NK-92 (cell line): ENCODE measurements around the gene EFHC1.
"Not testable (repeated sequence)": the region's sequence is repeated elsewhere in the genome, so short reads cannot be mapped to it uniquely, and the experiment has no call there.

Experiments used
- DNase-seq: peaks from one replicate; lab custom pipeline; 2025; ENCODE audit not compliant: unreplicated experiment; lab: John Stamatoyannopoulos, UW

EFHC1 gene

GRCh38 chr6:52399511-52400312 lies 20.4 kb upstream of the EFHC1 start:
- no peak for DNase-seq

- no peak for DNase-seq
Measured at GRCh38 chr6:52400313-52401041, 19.7 kb upstream of the EFHC1 start.

- no peak for DNase-seq
Measured at GRCh38 chr6:52403086-52403485, 17.1 kb upstream of the EFHC1 start.

GRCh38 chr6:52403627-52404026 lies 16.5 kb upstream of the EFHC1 start:
- DNase-seq: no peak

GRCh38 chr6:52405243-52405642 lies 14.9 kb upstream of the EFHC1 start:
- DNase-seq: no peak

- DNase-seq: no peak
Measured at GRCh38 chr6:52407467-52407866, 12.7 kb upstream of the EFHC1 start.

GRCh38 chr6:52409499-52409898 lies 10.6 kb upstream of the EFHC1 start:
- no peak for DNase-seq

- DNase-seq: no peak
Measured at GRCh38 chr6:52410979-52411378, 9.2 kb upstream of the EFHC1 start.

DNA sequence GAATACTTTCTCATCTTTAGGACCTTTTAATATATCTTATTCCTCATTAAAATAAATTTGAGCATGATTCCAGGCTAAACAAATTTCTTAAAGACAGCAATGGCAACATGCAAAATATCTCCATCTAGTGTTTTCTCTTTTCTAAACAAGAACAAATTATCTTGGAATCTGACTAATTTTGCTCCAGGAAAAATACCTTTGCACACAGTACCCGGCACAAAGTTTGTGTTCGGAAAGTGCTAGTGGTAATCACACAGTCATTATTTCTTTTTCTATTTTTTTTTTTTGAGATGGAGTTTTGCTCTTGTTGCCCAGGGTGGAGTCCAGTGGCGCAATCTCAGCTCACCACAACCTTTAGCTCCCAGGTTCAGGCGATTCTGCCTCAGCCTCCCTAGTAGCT lies 8.2 kb upstream of the EFHC1 start:
- DNase-seq: no peak

DNA sequence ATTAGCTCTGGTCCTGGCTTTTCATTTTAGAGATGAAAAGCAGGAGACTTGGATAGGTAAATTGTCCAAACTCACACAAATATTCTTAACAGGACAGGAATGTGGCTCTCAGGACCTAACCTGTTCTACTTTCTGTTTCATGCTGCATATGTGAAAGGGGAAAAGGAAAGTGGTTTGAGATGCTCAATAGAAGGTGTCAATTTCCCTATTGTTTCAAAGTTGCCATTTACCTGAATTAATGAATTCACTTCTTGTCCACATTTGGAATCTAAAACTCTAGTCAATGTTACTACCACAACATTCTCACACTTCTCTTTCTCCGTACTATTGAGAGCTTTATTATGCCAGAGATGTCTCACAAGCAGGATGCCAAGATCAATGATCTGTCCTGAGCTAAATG lies 4.8 kb upstream of the EFHC1 start:
- DNase-seq: no peak

GRCh38 chr6:52415917-52416628 lies 4.1 kb upstream of the EFHC1 start:
- no peak for DNase-seq

- no peak for DNase-seq
Measured at GRCh38 chr6:52416629-52417151, 3.5 kb upstream of the EFHC1 start.

DNA sequence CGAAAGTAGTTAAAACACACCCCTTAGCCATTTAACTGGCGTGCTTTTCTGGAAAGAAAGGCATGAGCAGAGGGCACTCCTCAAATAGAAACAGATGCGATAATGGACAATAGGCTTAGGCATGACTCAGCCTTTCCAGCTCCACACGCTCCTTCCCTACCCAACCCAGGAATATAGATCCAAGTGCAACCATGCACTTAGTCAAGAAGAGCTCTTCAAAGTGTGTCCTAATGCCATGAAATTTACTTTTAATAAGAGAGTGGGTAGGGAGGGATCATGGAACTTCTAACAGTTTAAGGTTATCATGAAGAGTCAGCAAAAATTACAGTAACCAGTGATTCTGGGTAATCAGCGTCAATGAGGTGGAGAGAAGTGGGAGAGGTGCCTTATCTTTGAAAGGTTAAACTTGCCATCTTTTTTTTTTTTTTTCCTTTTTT lies 2.4 kb upstream of the EFHC1 start:
- no peak for DNase-seq

GRCh38 chr6:52418606-52419005 lies 1.5 kb upstream of the EFHC1 start:
- no peak for DNase-seq

- no peak for DNase-seq
Measured at GRCh38 chr6:52420668-52421358, 671 bp downstream of the EFHC1 start.

- DNase-seq: no peak
Measured at GRCh38 chr6:52422156-52422555, 2.0 kb downstream of the EFHC1 start.

- DNase-seq: no peak
Measured at GRCh38 chr6:52423448-52423847, 3.3 kb downstream of the EFHC1 start.

GRCh38 chr6:52423971-52424381 lies 3.8 kb downstream of the EFHC1 start:
- DNase-seq: no peak

DNA sequence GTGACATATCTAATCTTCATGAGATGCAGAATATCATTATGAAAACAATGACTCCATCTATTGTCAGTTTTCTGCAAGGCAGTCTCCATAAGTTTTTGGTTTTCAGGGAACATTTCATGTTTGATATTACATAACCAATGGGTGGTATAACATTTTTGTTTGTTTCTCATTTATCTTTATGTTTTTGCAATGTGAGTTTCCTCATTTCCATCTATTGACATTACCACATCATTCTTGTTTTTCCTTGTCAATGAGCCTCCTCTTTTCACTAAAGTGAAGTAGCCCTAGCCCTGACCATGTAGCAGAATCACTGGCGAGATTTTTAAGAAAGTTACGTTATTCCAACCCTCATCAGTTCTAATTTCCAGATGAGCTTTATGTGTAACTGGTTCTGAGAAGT lies 4.4 kb downstream of the EFHC1 start:
- DNase-seq: no peak

DNA sequence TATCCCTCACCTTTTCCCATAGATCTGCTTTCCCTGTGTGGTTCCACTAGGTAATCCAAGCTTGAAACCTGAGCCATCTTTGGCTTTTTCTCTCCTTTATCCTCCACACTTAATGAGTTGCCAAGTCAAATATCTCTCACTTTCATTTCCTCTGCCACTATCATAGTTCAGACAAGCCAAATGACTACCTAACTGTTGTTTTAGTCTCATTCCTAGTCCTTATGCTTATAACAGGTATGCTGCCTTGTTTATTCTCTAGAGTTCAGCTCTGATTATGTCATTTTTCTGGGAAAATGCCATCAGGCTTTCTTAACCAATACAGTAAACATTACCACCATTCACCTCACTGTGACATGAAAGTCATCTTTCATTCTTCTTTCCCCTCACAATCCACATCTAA lies 6.5 kb downstream of the EFHC1 start:
- DNase-seq: no peak

GRCh38 chr6:52433294-52433693 lies 13.2 kb downstream of the EFHC1 start:
- DNase-seq: not testable (repeated sequence)
